Activated T-cell treated with anti-CD3 and anti-CD28 coated beads, Interleukin-2, amount 50 U/mL, for 48 hours (primary cell): ENCODE data around the gene MT1E.
A peak's percentile ranks its signal among the peaks of the same experiment; 100 is the strongest.
"Not testable (repeated sequence)": the region's sequence is repeated elsewhere in the genome, so short reads cannot be mapped to it uniquely, and the experiment has no call there.

Experiments used
- DNase-seq, 2 experiments: peaks; one replicate each; pipeline ENCODE4 v3.0.0-alpha.2; 2020

The MT1E gene

DNA sequence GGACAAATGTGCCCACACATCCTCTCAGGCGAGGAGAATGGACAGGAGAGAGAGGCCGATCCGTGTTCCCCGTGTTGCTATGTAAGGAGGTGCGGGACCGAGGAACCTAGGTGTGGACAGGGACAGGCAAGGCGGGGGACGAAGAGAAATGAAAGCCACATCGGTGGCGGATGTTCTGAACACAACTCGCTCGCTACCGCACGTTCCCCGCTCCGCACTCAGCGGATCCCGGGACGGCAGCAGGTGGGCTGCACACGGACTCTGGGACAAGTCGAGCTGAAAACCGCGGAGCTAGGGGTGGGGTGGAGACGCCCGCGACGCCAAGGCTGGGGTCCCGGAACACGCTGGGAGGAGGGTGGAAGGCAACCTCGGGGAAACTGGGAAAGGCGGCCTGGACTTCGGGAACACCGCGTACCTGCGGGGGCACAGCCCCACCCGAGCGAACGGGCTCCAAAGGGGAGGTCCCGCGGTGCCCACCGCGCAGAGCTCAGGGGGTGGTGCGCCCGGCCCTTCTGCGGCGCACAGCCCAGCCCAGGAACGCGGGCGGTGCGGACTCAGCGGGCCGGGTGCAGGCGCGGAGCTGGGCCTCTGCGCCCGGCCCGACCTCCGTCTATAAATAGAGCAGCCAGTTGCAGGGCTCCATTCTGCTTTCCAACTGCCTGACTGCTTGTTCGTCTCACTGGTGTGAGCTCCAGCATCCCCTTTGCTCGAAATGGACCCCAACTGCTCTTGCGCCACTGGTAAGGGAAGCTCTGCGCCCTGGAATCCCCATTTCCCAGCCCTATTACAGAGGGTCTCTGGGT is at the start of gene MT1E:
Gene MT1E (plus strand): TSS at position 642 of the 803 bp plus-strand sequence. CDS start 71 bp downstream, at position 713.
- peak; percentile 73 to 81 for DNase-seq

DNA sequence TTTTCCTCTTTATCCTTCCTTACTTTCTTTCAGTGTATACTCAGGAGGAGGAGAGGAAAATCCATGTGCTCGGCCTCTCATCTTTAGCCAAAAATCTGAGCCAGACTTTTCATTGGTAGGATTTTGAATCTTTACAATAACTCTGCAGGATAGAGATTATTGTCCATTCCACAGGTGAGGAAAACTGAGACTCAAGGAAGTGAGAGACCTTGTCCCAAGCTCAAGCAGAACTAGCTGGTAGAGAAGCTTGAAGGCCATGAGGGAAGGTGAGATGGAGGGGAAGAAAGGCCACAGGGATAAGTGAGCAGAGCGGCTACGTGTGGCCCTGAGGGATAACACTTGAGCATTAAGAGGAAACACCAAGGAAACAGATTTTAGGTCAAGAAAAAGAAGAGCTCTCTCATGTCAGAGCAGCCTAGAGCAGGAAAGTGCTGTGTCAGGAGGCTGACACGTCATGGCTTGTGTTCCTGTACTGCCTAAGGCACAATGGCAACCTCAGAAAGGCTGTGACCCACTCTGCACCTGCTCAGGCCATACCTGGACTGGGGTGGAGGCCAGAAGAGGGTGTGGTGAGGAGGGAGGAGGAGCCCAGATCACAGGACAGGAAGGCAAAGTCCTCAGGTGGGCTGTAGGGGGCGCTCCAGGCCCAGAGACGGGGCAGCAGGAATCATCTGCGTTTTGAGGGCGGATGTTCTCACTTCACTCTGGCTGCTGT is 48.8 kb upstream of the MT1E start:
- DNase-seq, result peak; percentile 87 to 88

DNA sequence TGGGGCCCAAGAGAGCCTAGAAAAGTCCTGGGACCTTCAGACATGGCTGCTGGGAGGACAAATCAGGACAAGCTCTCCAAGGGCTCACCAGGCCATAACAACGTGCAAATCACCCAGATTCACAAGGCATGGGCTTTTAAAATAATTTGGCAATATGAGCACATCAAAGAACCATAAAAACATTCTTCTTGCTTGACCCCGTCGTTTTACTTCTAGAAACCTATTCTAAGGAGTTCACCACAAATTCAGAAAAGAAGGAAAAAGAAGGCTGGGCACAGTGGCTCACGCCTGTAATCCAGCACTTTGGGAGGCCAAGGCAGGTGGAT is 48.3 kb upstream of the MT1E start:
- DNase-seq, result no peak

DNA sequence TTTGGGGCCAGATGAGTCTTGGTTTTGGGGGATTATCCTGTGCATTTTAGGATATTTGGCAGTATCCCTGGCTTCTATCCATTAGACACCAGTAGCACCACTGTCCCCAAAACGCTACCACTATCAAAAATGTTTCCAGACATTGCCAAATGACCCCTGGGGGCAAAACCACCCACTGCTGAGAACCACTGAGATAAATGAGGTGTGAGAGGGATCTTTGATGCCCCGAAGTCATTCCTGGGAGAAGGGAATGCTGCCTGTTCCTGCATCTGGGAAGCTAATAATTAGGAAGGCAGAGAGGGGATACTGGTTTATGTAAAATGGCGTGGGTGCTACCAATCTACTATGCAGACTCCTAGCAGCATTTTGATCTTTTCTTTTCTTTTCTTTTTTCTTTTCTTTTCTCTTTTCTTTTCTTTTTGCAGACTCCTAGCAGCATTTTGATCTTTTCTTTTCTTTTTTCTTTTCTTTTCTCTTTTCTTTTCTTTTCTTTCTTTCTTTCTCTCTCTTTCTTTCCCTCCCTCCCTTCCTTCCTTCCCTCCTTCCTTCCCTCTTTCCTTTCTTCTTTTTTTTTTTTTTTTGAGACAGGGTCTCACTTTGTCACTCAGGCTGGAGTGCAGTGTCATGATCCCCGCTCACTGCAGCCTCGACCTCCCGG is 45.1 kb upstream of the MT1E start:
- no peak for DNase-seq

- DNase-seq, result not testable (repeated sequence)
These were observed 42.7 kb upstream of the MT1E start for GRCh38 chr16:56582911-56583310.

DNA sequence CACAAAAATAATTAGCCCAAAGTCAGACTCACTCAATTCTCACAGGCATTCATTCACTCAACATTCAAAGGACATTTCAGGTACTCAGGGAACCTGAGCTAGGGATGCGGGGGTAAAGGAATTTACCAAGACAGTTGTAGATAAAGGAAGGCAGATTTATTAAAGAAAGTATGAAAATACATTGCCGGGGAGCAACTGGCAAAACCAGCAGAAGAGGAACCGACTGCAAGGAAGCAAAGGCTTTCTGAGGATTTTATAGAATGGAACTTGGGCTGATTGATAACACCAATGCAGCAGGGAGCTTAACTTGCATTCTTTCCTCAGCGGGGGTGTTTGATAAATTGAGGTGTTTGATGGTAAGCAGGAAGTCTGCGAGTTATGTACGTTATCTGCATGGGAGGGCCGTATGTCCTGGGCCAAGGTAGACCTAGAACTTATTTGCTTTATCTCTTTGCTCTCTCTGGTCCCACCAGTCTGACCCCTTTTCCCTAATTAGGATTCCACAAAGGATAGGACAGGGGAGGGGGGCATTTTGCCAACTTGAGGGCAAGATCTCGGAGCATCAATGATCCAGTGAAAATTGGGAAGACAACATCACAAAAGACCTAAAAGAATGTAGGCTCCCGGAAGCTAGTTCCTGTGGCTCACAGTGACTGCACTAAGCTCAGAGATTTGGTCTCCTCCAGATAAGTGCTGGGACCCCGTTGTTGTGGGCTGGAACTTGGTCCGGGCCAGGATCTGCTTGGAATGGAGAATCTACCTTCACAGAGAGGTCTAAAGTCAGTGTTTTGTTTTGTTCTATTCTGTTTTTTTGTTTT is 42.0 kb upstream of the MT1E start:
- no peak for DNase-seq

- no peak for DNase-seq
These were observed 41.3 kb upstream of the MT1E start for GRCh38 chr16:56584276-56584675.

GRCh38 chr16:56588781-56589140 is 36.8 kb upstream of the MT1E start:
- no peak for DNase-seq

DNA sequence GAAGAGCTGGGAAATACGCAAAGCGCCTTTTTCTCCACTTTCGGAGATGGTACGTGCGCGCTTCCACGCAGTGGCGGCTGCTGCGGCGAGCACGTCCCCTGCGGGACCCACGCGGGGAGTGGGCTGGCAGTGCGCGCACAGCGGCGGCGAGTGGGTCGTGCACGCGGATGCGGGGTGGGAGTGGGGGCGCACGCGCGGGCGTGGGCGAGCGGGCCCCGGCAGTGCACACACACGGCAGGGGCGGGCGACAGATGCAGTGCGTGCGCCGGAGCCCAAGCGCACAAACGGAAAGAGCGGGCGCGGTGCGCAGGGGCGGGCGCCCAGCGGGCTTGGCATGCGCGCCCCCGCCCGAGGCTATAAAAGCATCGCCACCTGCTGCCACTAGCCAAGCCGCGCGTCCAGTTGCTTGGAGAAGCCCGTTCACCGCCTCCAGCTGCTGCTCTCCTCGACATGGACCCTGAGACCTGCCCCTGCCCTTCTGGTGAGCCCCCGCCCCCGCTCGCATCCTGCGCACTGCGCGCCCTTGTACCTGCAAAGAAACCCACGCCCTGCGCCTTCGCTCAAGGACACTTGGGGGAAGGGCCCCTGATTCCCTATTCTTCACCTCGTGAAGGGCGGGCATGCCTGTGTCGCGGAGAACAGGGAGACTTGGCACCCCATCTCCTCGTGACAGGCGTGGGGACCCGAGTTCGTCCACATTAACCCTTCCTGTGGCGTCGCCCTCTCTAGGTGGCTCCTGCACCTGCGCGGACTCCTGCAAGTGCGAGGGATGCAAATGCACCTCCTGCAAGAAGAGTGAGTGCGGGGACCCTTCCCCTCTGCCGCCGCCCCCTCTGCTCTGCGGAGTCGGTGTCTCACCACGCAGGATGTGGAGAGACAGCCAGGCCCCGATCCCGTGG is 36.2 kb upstream of the MT1E start, which contains the start of gene MT3:
Gene MT3 (plus strand): TSS at position 388 of the 899 bp plus-strand sequence. CDS start 63 bp downstream, at position 451.
- peak; percentile 43 to 65 for DNase-seq

- no peak for DNase-seq
These were observed 34.1 kb upstream of the MT1E start for GRCh38 chr16:56591377-56592060.

DNA sequence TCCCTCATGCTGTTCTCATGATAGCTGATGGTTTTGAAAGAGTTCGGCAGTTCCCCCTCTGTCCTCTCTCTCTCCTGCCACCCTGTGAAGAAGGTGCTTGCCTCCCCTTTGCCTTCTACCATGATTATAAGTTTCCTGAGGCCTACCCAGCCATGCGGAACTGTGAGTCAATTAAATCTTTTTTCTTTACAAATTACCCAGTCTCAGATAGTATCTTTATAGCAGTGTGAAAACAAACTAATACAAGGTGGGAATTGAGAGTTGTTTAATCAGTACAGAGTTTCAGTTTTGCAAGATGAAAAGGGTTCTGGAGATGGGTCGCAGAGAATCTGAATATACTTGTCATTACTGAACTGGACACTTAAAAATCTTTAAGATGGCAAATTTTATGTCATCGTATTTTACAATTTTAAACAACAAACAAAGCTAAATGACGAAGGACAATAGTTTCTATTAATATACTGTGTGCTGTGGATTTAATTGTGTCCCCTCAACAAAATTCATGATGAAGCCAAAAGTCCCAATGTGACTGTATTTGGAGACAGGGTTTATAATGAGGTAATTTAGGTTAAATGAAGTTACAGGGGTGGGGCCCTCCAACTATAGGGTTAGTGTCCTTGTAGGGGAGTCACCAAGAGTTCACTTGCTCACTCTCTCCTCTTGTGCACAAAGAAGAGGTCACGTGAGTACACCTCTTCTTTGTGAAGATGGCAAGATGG is 31.8 kb upstream of the MT1E start:
- DNase-seq, result no peak

DNA sequence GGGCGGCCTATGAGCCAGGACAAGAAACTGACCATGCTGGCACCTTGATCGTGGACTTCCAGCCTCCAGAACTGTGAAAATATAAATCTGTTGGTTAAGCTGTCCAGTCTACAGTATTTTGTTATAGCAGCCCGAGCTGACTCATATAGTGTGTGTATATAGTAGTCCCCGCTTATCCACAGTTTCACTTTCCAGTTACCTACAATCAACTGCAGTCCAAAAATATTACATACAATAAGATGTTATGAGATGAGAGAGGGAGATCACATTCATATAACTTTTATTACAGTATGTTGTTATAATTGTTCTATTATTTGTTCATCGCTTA is 31.3 kb upstream of the MT1E start:
- DNase-seq, result peak in 1 of 2 experiments; percentile 5

DNA sequence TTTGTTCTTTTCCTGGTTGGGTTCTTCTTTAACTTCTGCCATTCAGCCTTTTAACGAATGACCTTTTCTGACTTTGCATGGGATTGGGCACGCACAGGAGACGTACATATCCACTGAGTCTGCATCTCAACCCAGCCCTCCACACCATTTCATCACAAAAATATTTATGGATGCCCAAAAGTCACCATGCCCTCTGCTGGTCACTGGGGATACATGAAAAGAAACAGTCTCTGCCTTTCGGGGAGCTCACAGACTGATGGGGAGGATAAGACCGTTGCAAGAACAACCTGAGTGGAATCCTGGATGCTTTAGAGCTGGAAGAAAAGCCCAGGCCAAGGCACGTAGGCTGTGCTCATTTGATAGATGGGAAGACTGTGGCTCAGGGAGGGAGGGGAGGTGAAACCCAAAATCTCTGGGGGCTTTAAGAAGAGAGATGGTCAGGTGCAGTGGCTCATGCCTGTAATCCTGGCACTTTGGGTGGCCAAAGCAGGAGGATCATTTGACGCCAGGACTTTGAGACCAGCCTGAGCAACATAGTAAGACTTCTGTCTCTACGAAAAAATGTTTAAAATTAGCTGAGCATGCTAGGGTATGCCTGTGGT is 25.1 kb upstream of the MT1E start:
- peak in 1 of 2 experiments; percentile 40 for DNase-seq

GRCh38 chr16:56601325-56601724 is 24.3 kb upstream of the MT1E start:
- peak in 1 of 2 experiments; percentile 8 for DNase-seq

DNA sequence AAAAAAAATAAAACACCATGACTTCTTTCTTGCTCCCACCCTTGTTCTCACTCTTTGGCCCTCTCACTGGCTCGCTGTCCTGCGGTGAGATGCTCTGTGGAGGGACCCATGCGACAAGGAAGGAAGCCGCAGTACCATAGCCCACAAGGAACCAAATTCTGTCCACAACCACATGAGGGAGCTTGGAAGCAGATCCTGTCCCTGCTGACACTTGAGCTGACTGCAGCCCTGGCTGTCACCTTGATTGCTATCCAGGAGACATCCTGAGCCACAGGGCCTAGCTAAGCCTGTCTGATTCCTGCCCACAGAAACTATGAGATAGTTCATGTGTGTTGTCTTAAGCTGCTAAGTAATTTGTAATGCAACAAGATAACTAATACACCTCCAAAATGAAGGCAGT is 22.0 kb upstream of the MT1E start:
- no peak for DNase-seq

DNA sequence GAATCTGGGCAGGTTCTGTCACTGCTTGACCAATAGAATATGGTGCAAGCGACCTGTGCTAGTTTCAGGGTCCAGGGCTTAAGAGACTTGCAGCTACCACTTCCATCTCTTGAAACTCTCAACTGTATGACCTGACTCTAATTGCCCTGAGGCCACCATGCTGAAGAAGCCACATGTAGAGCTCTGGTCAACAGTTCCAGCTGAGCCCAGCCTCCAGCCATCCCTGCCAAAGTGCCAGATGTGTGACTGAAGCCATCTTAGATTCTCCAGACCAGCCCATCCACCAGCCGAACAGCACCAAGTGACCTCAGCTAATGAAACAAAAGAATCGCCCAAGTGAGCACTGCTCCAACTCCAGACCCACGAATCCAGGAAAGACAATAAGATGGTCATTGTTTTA is 20.6 kb upstream of the MT1E start:
- no peak for DNase-seq

DNA sequence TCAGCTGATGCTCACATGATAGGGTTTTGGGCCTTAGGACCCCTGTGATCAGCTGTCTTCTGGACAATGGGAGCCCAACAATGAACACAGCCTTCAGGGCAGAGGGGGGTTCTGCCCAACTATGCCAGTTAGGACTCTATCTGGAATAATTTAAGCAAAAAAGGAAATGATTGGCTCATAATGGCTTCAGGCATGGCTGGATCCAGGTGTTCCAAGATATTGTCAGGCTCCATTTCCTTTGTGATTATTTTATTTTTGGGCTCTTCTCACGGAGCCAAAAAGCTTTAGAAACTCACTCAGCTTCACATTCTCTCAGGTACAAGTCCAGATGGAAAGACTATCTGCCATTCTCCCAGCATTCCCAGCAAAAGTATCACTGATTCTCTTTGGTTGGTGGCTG is 20.1 kb upstream of the MT1E start:
- no peak for DNase-seq

GRCh38 chr16:56606071-56606475 is 19.5 kb upstream of the MT1E start:
- DNase-seq, result no peak

DNA sequence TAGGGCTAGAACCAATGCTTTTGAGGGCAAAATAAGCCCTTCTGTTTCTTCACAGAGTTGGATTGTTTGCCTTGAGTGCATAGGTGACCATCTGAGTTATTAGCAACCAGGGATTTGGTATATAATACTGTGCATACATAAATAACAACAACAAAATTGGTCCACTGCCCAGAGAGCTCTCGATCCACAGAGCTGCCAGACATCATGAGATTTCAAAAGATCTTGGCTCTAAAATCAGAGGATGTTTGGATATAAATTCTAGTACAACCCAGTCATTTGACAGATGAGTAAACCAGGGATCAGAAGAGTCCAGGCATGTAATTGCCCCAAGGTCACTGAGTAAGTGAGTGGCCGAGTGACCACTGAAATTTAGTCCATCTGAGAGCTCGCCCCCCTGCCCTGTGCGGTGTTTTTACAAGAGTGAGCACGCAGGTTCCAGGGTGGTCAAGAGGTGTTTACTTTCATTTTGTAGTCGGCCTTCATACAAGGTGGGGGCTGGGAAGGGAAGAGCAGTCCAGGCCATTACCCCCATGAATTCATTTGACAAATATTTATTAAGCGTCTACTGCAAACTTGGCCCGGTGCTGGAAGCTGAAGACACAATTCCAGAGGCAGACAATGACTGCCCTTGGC is 19.0 kb upstream of the MT1E start:
- DNase-seq, result no peak
